ENCODE results near the gene MSH5. TPM values are rescaled to one million over a fixed set of nuclear protein-coding genes. Genes with fewer than 3 reads are reported as not detected.
A peak's percentile ranks its signal among the peaks of the same experiment; 100 is the strongest.

Gene MSH5
- total RNA-seq, 1 experiment from 2014 or later: 51.0 TPM

DNA sequence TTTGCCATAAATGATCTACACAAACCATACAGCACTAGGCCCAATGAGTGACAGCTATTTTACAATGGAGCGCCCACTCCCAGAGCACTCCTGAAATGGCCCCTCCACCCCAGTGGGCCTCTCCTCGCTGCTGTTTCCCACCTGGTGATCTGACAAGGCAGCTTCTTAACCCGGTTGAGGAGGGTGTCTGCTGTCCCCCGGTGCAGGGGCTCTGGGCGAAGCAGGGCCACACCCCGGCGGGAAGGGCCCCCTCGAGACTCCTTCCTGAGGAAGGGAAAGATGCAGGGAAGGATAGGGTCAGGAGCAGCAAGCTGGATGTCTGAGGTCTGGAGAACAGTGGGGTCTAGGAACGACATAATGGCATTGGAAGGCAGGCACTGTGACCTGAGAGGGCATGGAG lies 46.9 kb upstream of the MSH5 start:
- peaks cover 62% of the 10 kb centered on the region for H3K36me3 Mint-ChIP-seq (ENCODE audit: insufficient read depth, unreplicated experiment)
- H3K4me3 Mint-ChIP-seq (ENCODE audit: unreplicated experiment): no peak overlapping the region
- DNase-seq: no peak
- no peaks in the 10 kb centered on the region for H3K9me3 ChIP-seq
- no peaks in the 10 kb centered on the region for H3K27me3 ChIP-seq (replicated peaks; ENCODE audit: control insufficient read depth, insufficient read depth, low read length)
- ChIA-PET CTCF (interaction anchor here (0.7 kb wide), 1 partner anchor 98 kb away, joined by 3 read pairs; no protein-coding TSS in a partner anchor), POLR2A (no interaction called here)
- TF ChIP-seq, protein P1, sequence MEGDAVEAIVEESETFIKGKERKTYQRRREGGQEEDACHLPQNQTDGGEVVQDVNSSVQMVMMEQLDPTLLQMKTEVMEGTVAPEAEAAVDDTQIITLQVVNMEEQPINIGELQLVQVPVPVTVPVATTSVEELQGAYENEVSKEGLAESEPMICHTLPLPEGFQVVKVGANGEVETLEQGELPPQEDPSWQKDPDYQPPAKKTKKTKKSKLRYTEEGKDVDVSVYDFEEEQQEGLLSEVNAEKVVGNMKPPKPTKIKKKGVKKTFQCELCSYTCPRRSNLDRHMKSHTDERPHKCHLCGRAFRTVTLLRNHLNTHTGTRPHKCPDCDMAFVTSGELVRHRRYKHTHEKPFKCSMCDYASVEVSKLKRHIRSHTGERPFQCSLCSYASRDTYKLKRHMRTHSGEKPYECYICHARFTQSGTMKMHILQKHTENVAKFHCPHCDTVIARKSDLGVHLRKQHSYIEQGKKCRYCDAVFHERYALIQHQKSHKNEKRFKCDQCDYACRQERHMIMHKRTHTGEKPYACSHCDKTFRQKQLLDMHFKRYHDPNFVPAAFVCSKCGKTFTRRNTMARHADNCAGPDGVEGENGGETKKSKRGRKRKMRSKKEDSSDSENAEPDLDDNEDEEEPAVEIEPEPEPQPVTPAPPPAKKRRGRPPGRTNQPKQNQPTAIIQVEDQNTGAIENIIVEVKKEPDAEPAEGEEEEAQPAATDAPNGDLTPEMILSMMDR (IDR thresholded peaks at IDR 0.05; ENCODE audit: insufficient read depth in 1 of 2, low read depth in 1 of 2, low read length in 1 of 2, severe bottlenecking in 1 of 2, unreplicated experiment in 1 of 2): no peak
- H3K9me3 Mint-ChIP-seq (ENCODE audit: unreplicated experiment): no peaks in the 10 kb centered on the region
- intact Hi-C loops (cut with micrococcal nuclease; ENCODE audit: unreplicated experiment): no loop called here
- peaks cover 37% of the 10 kb centered on the region for H3K4me1 ChIP-seq
- H3K4me3 ChIP-seq (ENCODE audit: low read depth, low read length): no peak overlapping the region
- peaks cover 9% of the 10 kb centered on the region for H3K36me3 ChIP-seq (ENCODE audit: control insufficient read depth, insufficient read depth, low read length)
- BruUV-seq (replicated peaks): no TSS peak
- H3K4me1 Mint-ChIP-seq (ENCODE audit: low read depth, unreplicated experiment): peaks cover 39% of the 10 kb centered on the region
- peak overlapping the region; percentile 2 for H3K27ac Mint-ChIP-seq (ENCODE audit: unreplicated experiment)
- H3K27me3 Mint-ChIP-seq (ENCODE audit: insufficient read depth, unreplicated experiment): no peaks in the 10 kb centered on the region

DNA sequence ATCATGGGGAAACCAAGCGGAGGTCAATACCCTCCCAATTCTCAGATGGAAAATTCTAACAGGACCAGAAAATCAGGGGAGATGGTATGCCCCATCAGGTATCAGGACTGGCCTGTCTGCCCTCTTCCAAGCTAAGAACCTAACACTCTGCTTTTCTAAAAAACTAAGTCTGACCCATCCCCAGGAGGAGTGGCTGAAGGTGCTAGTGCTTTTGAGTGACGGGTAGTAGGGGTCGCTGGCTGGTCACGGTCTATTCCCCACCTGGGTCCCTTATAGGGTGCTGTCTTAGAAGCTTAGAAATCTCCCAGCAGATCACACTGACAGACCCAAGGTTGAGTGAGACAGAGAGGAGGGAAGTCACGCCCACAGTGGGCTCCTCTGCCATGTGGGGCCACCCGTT lies 46.3 kb upstream of the MSH5 start:
- BruUV-seq (replicated peaks): no TSS peak
- Histone ChIP-seq H3K9me3 (no peaks in the 10 kb centered on the region), H3K4me3 (ENCODE audit: low read depth, low read length) (no peak overlapping the region), H3K4me1 (peaks cover 37% of the 10 kb centered on the region), H3K27me3 (replicated peaks; ENCODE audit: control insufficient read depth, insufficient read depth, low read length) (no peaks in the 10 kb centered on the region), H3K36me3 (ENCODE audit: control insufficient read depth, insufficient read depth, low read length) (peaks cover 7% of the 10 kb centered on the region)
- TF ChIP-seq, protein P1 (IDR thresholded peaks at IDR 0.05; ENCODE audit: insufficient read depth in 1 of 2, low read depth in 1 of 2, low read length in 1 of 2, severe bottlenecking in 1 of 2, unreplicated experiment in 1 of 2): no peak
- intact Hi-C loops (cut with micrococcal nuclease; ENCODE audit: unreplicated experiment): no loop called here
- Mint-ChIP-seq H3K4me3 (ENCODE audit: unreplicated experiment) (no peak overlapping the region), H3K27me3 (ENCODE audit: insufficient read depth, unreplicated experiment) (no peaks in the 10 kb centered on the region), H3K9me3 (ENCODE audit: unreplicated experiment) (no peaks in the 10 kb centered on the region), H3K27ac (ENCODE audit: unreplicated experiment) (no peak overlapping the region), H3K36me3 (ENCODE audit: insufficient read depth, unreplicated experiment) (peaks cover 61% of the 10 kb centered on the region), H3K4me1 (ENCODE audit: low read depth, unreplicated experiment) (peaks cover 39% of the 10 kb centered on the region)
- DNase-seq: no peak
- CTCF ChIA-PET: no interaction called here
- POLR2A ChIA-PET: no interaction called here

DNA sequence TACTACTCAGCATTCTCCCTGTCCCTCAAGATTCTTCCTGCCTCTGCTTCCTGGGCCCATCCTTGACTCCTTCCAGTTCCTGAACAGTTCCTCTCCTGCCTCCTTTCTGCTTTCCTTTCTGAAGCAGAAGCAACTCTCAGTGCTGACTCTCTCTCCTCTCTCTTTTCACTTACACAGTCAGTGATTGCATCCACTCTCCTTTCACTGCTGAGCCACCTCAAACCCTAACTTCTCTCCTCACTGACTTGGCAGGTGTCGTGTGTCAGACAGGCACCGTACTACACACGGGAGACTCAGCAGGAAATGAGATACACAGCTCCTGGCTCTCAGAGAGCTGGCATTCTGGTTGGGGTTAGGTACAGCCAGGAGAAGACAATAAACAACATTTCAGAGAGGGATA lies 42.2 kb upstream of the MSH5 start:
- H3K36me3 ChIP-seq (ENCODE audit: control insufficient read depth, insufficient read depth, low read length): peaks cover 6% of the 10 kb centered on the region
- no peak for DNase-seq
- TF ChIP-seq, protein P1 (IDR thresholded peaks at IDR 0.05; ENCODE audit: insufficient read depth in 1 of 2, low read depth in 1 of 2, low read length in 1 of 2, severe bottlenecking in 1 of 2, unreplicated experiment in 1 of 2): no peak
- H3K27me3 ChIP-seq (replicated peaks; ENCODE audit: control insufficient read depth, insufficient read depth, low read length): no peaks in the 10 kb centered on the region
- Mint-ChIP-seq H3K36me3 (ENCODE audit: insufficient read depth, unreplicated experiment) (peaks cover 54% of the 10 kb centered on the region), H3K9me3 (ENCODE audit: unreplicated experiment) (no peaks in the 10 kb centered on the region), H3K4me3 (ENCODE audit: unreplicated experiment) (no peak overlapping the region), H3K27me3 (ENCODE audit: insufficient read depth, unreplicated experiment) (no peaks in the 10 kb centered on the region), H3K4me1 (ENCODE audit: low read depth, unreplicated experiment) (peaks cover 28% of the 10 kb centered on the region), H3K27ac (ENCODE audit: unreplicated experiment) (peak overlapping the region; percentile 2)
- H3K9me3 ChIP-seq: no peaks in the 10 kb centered on the region
- ChIA-PET CTCF (no interaction called here), POLR2A (no interaction called here)
- no peak overlapping the region for H3K4me3 ChIP-seq (ENCODE audit: low read depth, low read length)
- no TSS peak for BruUV-seq (replicated peaks)
- peaks cover 33% of the 10 kb centered on the region for H3K4me1 ChIP-seq
- intact Hi-C loops (cut with micrococcal nuclease; ENCODE audit: unreplicated experiment): no loop called here

Measured in Caco-2 (cell line).